Retinal pigment epithelial cell (primary cell): ENCODE measurements around the gene TTPAL.

Experiments used
- DNase-seq: peaks from one replicate; pipeline ENCODE4 v3.0.0-alpha.2; 2010; ENCODE audit warnings: low read depth
- H3K4me3 ChIP-seq: 2 replicates; pipeline ENCODE4 v1.5.1; 2011; ENCODE audit warnings: mild to moderate bottlenecking, low read length, control low read depth, moderate library complexity
- CTCF ChIP-seq: conservative IDR thresholded peaks from 2 replicates; pipeline ENCODE4 v1.5.1; 2011; ENCODE audit warnings: low read depth, low read length, control low read depth, inconsistent platforms

TTPAL gene

GRCh38 chr20:44536175-44536574 is 60.5 kb downstream of the TTPAL start:
- no peak for TF ChIP-seq CTCF
- DNase-seq: no peak
- H3K4me3 ChIP-seq: no peak overlapping the region

- no peak for DNase-seq
- peak; percentile 24 for TF ChIP-seq CTCF
- no peak overlapping the region for H3K4me3 ChIP-seq
Observed at GRCh38 chr20:44537993-44538392, 62.3 kb downstream of the TTPAL start.

GRCh38 chr20:44540834-44541233 is 65.2 kb downstream of the TTPAL start:
- TF ChIP-seq CTCF: no peak
- H3K4me3 ChIP-seq: no peak overlapping the region
- no peak for DNase-seq

GRCh38 chr20:44541992-44542391 is 66.3 kb downstream of the TTPAL start:
- DNase-seq: no peak
- no peak overlapping the region for H3K4me3 ChIP-seq
- TF ChIP-seq CTCF: no peak

- no peak for TF ChIP-seq CTCF
- H3K4me3 ChIP-seq: no peak overlapping the region
- no peak for DNase-seq
Observed at GRCh38 chr20:44542890-44543289, 67.2 kb downstream of the TTPAL start.

GRCh38 chr20:44543358-44543757 is 67.7 kb downstream of the TTPAL start:
- no peak for TF ChIP-seq CTCF
- no peak for DNase-seq
- H3K4me3 ChIP-seq: no peak overlapping the region
